GM12892 (cell line): ENCODE data around the gene FAM135A.

Experiments used
- POLR2A ChIP-seq: IDR thresholded peaks from 2 replicates; pipeline ENCODE4 v1.6.1; 2011; ENCODE audit warnings: low read depth, low read length, control low read depth
- POLR2AphosphoS5 ChIP-seq: IDR thresholded peaks from 2 replicates; pipeline ENCODE4 v1.6.1; 2011; ENCODE audit warnings: low read depth, low read length, control low read depth
- TAF1 ChIP-seq: IDR thresholded peaks from 2 replicates; pipeline ENCODE4 v1.6.1; 2011; ENCODE audit warnings: low read depth, mild to moderate bottlenecking, control low read depth, low read length, borderline replicate concordance

DNA sequence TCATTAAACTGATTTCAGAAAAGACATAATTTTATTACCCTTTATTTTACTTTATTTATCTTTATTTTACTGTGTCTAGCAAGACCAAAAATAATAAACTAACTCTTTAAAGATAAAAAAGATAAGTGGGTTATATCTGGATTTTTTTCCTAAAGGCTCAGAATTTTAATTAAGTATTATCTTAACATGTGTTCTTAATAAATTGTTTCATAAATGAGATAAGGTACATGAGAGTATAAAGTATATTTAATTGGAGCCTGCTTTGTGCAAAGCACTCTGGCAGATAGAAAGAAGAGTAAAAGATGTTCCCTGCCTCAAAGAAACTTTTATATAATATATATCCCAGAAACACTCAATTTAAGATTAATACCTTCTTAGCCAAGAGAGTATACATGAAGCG, 8.7 kb upstream of the FAM135A start:
- no peak for TF ChIP-seq POLR2A
- no peak for TF ChIP-seq TAF1
- TF ChIP-seq POLR2AphosphoS5: no peak
